Glomerular endothelial cell (primary cell): ENCODE data around the gene LRRC57. TPM values are rescaled to one million over a fixed set of nuclear protein-coding genes. Genes with fewer than 3 reads are reported as not detected.

ENCODE experiments used
- DNase-seq: peaks from one replicate; pipeline ENCODE4 v3.0.0-alpha.2; 2011; ENCODE audit warnings: low read depth, low spot score; ENCODE audit errors: extremely low read depth
- total RNA-seq: library from RNA; depleted of rRNA; stranded (reverse); fragments of >200 nt; gene quantifications from 2 replicates; pipeline ENCODE4 v1.2.3, GENCODE V29; 2015

Gene LRRC57
- total RNA-seq, 1 donor from 2014 or later = 26.3 TPM

DNA sequence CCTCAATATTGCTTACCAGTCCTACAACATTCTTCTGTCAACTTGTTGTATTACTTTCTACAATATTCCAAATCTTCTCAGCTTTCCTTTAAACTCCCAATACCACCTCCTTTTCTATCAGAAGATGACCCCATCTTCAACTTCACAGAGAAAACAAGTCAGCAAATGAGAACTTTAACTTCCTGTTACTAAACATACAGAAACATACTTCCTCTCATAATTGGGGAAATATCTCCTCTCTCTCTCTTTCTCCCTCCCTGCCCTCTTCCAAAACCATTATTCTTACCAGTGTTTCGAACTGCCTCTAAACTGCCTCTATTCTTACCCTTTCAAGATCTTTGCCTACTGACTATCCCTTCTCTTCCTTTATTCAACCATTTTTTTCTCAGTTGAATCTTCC is 54.9 kb downstream of the LRRC57 start:
- no peak for DNase-seq

DNA sequence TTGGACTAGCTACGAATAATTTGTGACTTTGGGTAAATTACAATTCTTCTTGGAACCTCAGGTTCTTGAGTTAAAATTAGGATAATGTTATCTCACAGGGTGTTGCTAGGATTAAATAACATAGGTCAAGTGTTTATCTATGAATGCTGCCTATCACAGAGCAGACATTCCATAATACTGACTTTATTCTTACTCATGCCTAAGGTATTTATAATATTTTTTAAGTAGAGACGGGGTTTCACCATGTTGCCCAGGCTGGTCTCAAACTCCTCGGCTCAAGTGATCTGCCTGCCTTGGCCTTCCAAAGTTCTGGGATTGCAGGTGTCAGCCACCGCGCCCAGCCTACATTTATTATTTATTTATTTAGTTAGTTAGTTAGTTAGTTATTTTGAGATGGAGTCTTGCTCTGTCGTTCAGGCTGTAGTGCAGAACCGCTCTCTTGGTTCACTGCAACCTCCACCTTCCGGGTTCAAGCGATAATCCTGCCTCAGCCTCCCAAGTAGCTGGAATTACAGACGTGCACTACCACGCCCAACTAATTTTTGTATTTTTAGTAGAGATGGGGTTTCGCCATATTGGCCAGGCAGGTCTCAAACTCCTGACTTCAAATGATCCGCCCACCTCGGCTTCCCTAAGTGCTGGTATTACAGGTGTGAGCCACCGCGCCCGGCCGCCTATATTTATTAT is 56.9 kb downstream of the LRRC57 start:
- DNase-seq = no peak

DNA sequence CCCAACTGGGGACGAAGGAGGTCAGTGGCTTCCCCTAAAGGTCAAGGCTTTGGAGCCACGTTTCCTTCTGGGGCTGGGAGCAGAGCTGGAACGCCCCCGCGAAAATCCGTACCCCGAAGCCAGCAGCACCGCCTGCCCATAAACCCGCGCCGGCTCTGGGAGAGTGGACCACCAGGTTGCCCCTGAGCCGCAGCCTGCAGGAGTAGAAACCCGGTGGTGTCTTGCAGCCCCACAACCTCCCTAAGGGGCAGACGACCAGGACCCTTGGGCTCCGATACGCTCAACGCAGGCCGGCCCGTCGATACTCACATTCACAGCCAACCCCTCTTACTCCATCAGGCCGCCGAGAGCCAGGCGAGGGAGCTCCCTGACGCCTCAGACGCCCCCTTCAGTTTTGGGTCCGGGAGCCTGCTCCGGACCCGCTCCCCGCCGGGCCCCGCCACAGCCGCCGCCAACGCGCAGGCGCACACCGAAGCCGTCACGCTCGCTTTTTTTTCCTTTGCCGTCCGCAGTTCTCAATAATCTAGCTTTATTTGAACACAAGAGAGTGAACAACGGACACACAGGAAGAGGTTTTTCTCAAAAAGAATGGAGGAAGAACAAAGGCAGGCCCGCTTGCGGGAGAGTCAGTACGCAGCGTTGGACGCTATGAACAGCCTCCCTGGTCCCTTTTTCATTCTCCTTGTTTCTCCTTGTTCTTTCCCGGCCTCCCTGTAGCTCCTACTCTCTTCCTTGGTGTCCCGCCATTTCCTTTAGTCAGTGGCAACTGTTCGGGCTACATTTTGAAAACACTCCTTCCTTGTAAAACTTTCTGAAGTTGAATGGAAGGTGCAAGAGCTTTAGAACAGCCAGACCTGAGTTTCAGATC is 57.7 kb downstream of the LRRC57 start, which contains the start of gene ZNF106:
TSS of gene ZNF106 (minus strand) at position 471 of the 868 bp plus-strand sequence. CDS start 18,852 bp downstream, outside the sequence.
- DNase-seq = no peak

DNA sequence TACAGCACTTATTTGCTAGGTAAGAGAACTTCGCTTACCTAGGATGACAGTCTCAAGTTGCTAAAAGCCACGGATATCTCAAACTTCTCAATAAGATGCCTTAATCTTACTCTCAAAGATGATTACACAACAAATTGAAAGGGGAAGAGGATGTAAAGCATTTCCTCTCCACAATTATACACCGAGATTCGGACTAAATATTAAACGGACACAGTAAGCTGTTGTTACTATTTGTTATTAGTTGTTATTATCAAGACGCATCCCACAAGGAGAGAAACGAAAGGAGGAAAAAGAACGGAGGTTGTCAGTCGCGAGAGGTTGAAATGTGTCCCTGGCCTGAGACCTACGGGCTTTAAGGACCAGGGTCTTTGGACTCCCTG is 58.3 kb downstream of the LRRC57 start:
- no peak for DNase-seq

Other genes starting within 250 kb of the LRRC57 start
- gene CAPN3, start 189.3 kb downstream of the LRRC57 start, total RNA-seq = 4.1 TPM in 1 of 2 replicates, not detected in the other
- gene ZNF106, start 57.7 kb downstream of the LRRC57 start, total RNA-seq = 28.5 and 34.4 TPM in 2 replicates
- gene SNAP23, start 53.2 kb downstream of the LRRC57 start, total RNA-seq = 106 and 118 TPM in 2 replicates
- gene HAUS2, start within 50 bp of the LRRC57 start, total RNA-seq = 48.7 and 52.0 TPM in 2 replicates
- 8.7 and 18.2 TPM in 2 replicates for gene STARD9, start 26.8 kb upstream of the LRRC57 start, total RNA-seq
- gene CDAN1, start 188.3 kb upstream of the LRRC57 start, total RNA-seq = 10.1 and 11.0 TPM in 2 replicates